GM18508 (cell line): ENCODE results near the gene CUL4A.

Experiments
- ATAC-seq: cut with Tn5 transposase; IDR thresholded peaks from one replicate; pipeline ENCODE4 v1.9.1; 2021; ENCODE audit warnings: moderate number of reproducible peaks; ENCODE audit not compliant: insufficient read depth, unreplicated experiment

Gene CUL4A

DNA sequence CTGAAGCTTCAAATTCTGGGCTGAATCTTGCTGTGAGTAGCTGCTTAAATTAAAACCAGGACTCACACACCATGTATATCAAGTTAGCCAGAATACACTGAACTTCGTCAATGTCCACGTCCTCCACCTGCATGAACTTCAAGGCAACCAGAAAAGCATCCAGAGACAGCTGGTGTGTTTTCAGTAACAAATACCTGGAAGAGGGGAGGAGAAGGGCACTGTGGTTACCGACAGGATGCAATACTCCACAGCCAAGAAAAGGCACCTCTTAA, 30.6 kb upstream of the CUL4A start:
- ATAC-seq = no peak

GRCh38 chr13:113179374-113180230, 29.8 kb upstream of the CUL4A start:
- ATAC-seq = no peak

- ATAC-seq = no peak
Measured at GRCh38 chr13:113182046-113182445, 27.4 kb upstream of the CUL4A start.

DNA sequence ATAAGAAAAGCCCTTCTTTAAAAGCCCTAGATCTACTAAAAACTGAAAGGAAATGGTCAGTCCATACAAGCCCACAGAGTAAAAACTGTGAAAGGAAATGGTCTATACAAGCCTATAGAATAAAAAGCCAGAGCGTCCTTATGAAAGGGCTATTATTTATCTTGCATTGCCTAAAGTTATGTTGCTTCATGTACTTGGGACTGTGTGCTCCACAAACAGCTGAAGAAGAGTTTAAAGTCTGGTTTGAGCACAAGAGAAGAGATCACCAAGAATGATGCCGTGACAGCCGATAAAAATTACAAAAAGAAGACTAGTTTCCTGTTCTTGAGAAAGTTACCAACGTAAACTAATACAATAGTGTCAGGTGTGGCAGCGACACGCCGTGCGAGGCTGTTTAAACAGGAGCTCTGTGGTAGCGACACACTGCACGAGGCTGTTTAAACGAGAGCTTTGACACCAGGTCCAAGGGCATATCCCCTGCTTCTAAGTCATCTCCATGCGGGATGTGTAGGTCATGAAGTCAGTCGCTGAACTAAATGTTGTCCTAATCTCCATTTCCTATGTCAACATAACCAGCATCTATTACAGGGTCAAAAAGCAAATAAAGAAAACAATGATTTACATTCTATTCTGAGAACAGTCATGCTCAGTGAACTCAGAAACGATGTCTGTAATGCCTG, 25.8 kb upstream of the CUL4A start:
- no peak for ATAC-seq

DNA sequence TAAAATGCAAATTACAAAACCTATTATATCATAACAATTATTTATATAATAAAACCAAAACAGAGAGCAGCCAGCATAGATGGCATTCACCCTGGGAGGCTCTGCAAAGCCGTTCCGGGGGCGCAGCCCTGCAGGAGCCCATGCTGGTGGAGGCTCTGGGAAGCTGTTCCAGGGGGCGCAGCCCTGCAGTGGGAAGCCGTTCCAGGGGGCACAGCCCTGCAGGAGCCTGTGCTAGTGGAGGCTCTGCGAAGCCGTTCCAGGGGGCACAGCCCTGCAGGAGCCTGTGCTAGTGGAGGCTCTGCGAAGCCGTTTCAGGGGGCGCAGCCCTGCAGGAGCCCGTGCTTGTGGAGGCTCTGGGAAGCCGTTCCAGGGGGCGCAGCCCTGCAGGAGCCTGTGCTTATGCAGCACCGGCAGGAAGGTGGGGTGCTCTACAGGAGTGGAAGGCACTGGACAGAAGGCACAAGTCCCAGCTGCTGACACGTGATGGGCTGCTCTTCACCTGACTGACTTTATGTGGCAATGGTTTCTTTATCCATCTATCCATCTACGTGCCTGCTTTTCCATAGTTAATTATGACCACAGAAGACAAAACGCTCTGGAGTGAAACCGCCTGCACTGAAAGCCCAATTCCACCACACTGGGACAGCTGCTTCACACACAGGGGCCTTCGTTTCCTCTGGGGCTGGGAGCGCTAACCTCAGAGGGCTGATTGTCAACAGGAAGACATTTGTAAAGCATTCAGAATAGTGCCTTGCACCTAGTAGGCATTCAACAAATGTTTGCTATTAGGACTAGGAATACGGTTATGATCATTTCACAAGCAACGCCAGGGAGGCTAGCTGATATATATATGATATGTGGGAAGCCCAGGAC, 24.6 kb upstream of the CUL4A start:
- ATAC-seq = no peak

GRCh38 chr13:113186061-113186900, 23.1 kb upstream of the CUL4A start:
- peak; percentile 60 for ATAC-seq

- ATAC-seq = no peak
Measured at GRCh38 chr13:113187263-113187669, 22.1 kb upstream of the CUL4A start.

GRCh38 chr13:113187883-113188665, 21.3 kb upstream of the CUL4A start:
- no peak for ATAC-seq

GRCh38 chr13:113190181-113190580, 19.2 kb upstream of the CUL4A start:
- no peak for ATAC-seq

GRCh38 chr13:113192279-113192678, 17.1 kb upstream of the CUL4A start:
- ATAC-seq = no peak

- ATAC-seq = no peak
Measured at GRCh38 chr13:113192902-113193301, 16.5 kb upstream of the CUL4A start.

DNA sequence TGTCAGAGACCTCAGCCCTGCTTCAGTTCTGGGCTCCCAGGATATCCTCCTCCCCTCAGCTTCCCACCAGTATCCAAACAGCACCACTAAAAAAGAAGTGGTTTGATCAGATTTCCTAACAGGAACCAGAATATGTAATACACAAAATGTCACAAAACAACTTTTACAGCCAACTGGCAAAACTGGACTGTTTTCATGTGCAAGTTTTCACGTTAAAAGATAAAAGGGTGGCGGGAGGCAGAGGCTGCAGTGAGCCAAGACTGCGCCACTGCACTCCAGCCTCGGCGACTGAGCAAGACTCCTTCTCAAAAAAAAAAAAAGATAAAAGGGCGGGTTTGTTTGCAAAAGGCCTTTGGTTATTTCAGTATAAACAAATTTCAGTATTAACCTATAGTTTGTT, 14.1 kb upstream of the CUL4A start:
- ATAC-seq = no peak

DNA sequence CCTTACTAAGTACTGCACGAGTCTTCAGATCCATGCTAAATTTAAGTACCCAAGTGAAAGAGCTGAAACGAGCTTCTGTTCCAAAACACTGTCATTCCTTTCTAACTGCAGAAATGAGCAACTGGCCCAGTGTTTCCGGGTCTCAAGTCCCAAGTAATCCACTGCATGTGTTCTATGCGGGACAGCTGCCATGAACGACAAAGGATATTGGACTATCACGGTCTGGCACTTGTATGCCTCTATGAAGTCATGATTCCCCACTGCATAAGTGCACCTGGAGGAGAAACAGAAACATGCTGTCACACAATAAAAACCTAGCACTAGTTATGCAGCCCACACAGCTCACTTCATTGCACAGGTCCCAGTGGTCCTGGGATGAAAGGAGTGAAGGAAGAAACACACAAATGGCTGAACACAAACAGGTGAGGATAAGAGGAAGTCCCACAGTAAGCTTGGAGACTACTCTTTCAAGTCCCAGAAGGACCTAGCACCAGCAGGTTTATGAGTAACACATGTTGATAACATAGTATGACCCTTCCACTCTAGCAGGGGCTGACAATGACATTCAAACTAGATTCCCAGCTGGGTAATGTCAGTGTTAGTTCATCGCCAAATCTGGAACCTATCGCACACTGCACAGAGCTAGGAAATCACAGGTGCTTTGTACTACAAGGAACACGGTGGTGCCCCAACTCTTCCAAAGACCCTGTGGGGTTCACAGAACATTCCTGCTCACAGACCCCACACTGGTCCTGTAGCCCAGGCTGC, 12.3 kb upstream of the CUL4A start:
- ATAC-seq = no peak

DNA sequence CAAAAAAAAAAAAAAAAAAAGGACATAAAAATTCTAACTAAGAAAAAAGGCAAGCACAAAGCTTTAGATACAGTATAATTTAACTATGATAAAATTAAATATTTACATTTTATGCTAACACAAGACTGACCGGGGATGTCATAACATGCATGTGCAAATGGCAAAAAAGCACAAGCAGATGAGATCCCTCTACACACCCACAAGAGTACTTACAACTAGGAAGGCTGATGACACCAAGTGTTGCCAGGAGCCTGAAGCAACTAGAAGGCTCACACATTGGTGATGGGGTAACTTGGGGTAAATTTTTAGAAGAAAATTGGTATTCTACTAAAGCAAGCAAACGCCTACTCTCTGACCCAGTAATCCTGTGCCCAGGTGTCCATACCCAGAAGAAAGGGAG, 7.6 kb upstream of the CUL4A start:
- no peak for ATAC-seq

- no peak for ATAC-seq
Measured at GRCh38 chr13:113202912-113203311, 6.5 kb upstream of the CUL4A start.

DNA sequence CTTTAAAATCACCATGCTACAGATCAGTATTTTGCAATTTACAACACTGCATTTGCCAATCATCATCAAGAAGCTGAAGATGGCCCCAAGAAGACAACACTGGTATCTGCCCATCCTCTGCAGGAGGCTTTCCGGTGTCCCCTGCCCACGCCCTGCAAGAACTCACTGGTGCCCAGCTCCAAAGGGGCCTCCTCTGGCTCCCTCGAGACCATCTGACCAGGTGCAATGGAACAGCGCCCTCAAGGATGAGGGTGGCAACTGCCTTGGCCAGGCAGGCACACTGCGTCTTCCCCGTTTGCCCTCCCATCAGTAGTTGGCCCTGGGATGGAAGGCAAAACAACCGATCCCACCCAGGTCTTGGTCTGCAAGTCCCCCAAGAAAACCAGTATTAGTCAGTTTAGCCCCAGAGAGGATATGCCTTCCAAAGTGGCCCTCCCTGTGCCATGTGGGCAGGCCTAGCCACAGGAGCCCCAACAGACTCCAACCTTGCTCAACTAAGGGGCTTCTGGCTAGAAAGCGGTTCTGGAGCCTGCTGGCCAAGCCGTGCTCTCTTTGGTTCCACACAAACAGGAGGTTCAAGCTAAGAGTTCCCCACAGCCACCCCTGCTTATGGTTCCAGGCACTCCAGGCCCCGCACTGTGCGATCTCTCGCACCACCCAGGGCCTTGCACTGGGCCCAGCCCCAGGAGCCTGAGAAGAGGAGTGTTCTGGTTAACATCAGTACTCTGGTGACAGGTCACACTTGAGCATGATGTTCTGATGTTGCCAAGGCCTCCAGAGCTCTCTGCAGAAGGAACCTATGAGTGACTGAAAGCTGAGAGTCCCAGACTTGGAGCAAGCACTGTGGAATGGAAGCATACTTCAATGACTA, 5.7 kb upstream of the CUL4A start:
- ATAC-seq = no peak

DNA sequence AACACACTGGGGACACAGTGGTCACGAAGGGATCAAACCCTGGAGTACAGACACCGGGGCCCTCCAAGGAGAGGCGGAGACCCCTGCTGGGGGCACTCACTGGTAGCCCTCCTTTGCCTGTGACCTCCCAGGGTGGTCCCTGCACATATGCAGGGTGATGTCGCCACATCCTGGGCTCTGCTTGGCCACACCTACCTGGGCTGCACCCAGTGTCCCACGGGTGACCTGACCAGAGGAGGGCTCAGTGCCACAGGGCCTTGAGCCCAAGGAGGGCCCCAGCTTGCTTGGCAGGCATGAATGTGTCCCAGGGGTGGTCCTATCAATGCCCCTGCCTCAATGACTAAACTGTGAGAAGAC, 5.1 kb upstream of the CUL4A start:
- ATAC-seq = no peak

DNA sequence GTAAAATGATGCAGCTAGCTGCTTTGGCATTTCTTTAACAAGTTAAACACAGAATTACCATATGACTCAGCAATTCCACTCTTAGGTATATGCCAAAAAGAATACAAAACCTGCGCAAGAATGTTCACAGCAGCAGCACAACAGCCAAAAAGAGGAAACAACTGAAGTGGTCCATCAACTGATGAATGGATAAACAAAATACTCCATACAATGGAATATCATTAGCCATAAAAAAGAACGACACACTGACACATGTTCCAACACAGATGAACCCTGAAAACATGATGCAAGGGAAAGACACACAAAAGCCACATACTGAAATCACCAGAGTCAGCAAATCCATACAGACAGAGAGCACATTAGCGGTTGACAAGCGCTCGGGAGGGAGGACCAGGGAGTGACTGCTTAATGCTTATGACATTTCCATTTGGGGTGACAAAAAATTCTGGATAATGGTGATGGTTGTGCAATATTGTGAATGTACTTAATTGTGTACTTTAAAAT, 3.9 kb upstream of the CUL4A start:
- ATAC-seq = no peak
